Stimulated activated naive CD8-positive, alpha-beta T cell treated with anti-CD3 and anti-CD28 coated beads, Interleukin-15, Interleukin-2, amounts not matched to agents 100 U/mL and 50 U/mL, for 24 hours (primary cell): ENCODE data around the gene SCTR.

Experiments used
- ATAC-seq: fragments of 150-1000 bp; cut with Tn5 transposase; one replicate; pipeline ENCODE4 v1.10.0; 2021
- DNase-seq: peaks from one replicate; pipeline ENCODE4 v3.0.0; 2021

SCTR gene

DNA sequence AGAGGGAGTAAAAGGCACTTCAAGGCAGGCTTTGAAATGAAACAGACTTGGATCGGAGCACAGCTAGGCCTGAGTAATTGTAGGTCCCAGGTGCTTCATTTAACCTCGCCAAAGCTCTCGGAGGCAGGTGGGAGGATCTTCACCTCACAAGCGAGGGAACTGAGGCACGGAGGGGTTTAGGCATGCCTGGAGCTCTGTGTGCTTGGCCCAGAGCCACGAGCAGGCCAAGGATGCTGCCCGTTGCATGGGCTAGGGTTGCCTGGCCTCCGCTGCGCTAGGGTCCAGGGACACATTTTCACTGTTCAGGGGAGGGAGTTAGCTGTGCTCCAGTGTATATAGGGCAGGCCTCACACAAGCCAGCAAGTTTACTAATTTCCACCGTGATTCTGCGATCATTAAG is 81.4 kb downstream of the SCTR start:
- ATAC-seq: no peak
- DNase-seq: no peak

GRCh38 chr2:119442226-119442619 is 82.1 kb downstream of the SCTR start:
- DNase-seq (no peak), ATAC-seq (no peak)

GRCh38 chr2:119441376-119442225 is 82.7 kb downstream of the SCTR start:
- ATAC-seq (no peak), DNase-seq (no peak)

GRCh38 chr2:119440873-119441272 is 83.4 kb downstream of the SCTR start:
- ATAC-seq: no peak

GRCh38 chr2:119440501-119440870 is 83.8 kb downstream of the SCTR start:
- ATAC-seq (no peak), DNase-seq (no peak)

More at GRCh38 chr2:119440873-119441272, 83.4 kb downstream of the SCTR start:
- DNase-seq: no peak

DNA sequence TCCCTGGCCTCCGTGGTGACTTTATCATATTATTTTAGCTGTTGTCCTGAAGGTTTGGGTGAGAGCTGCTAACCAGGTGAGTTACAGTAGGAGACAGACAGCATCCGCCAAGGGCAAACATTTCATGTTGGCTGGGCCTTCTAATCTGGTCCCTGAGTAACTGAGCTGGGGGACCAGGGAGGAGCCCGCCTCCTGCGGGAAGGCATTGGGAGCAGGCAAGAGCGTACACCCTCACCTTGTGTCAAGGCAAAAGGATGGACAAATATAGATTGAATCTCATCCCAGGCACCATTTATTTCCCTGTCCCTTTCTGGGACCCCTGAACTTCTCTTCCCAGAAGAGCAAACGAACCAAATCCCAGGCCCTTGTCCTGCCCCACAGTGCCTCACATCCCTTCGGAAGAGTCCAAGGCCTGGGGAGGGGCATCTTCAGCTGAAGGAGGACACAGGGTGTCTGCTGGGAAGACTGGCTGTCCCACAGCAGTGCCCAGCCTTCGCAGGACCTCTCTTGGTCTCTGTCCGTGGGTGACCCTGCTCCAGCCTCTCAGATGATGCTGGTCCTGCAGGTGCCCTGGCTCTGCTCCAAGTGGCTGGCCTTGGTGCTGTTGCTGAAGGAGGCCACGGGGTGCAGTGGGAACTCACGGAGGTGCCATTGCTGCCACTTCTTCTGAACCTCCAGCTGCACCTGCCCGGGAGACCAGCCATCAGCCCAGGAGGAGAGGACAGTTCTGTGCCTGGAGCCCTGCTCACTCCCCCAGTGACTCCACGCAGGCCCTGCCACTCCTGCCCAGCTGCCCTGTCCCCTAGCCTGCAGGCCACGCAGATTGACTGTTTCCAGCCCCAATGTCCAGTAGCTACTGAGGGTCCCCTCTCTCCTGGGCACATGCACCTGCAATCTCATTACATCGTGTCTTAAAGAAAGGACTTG is 84.4 kb downstream of the SCTR start:
- ATAC-seq: no peak
- no peak for DNase-seq

DNA sequence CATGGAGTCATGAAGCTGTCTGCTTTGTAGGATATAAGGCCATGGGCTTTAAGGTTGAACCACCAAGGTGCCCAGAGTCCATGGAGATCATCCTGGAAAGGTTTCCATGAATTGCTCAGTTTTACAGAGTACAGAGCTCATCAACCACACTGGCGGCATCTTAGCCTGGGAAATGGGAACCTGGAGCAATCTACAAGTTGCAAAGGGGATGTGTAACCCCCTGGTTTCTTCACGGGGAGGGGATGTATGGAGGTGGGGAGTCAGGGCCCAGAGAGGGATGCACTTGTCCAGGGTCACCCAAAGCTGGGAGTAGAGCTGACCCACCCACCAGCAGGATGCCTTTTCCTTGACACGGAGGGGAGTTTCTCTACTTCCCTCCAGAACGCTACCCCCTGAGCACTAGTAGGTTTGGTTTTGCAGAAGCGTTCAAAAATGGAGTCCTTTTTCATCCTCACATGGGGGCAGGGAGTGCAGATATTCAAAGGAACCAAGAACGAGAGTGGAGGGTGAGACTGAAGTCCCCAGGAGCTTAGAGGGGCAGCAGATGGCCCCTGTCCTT is 85.5 kb downstream of the SCTR start:
- ATAC-seq: no peak
- DNase-seq: no peak

DNA sequence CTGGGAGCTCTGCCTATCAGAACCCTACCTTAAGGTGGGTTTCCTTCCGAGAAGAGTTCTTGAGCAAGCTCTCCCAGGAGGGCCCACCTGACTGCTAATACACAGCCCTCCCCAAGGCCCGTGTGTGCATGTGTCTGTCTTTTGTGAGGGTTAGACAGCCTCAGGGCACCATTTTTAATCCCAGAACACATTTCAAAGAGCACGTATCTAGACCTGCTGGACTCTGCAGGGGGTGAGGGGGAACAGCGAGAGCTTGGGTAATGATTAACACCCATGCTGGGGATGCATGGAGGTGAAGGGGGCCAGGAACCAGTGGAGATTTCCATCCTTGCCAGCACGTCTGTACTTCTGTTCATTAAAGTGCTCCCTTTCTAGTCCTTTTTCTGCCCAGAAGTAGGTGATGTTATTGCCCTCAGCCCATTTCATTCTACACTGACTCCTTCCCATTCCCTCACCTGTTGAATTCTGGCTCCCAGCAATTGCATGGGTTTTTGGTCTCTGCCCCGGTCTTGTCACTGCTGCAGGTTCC is 86.1 kb downstream of the SCTR start:
- no peak for ATAC-seq
- no peak for DNase-seq

DNA sequence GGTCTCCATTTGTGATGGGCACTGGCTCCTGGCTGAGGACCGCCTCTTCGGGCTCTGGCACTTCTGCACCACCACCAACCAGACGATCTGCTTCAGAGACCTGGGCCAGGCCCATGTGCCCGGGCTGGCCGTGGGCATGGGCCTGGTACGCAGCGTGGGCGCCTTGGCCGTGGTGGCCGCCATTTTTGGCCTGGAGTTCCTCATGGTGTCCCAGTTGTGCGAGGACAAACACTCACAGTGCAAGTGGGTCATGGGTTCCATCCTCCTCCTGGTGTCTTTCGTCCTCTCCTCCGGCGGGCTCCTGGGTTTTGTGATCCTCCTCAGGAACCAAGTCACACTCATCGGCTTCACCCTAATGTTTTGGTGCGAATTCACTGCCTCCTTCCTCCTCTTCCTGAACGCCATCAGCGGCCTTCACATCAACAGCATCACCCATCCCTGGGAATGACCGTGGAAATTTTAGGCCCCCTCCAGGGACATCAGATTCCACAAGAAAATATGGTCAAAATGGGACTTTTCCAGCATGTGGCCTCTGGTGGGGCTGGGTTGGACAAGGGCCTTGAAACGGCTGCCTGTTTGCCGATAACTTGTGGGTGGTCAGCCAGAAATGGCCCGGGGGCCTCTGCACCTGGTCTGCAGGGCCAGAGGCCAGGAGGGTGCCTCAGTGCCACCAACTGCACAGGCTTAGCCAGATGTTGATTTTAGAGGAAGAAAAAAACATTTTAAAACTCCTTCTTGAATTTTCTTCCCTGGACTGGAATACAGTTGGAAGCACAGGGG is 87.1 kb downstream of the SCTR start:
- DNase-seq (no peak), ATAC-seq (no peak)

DNA sequence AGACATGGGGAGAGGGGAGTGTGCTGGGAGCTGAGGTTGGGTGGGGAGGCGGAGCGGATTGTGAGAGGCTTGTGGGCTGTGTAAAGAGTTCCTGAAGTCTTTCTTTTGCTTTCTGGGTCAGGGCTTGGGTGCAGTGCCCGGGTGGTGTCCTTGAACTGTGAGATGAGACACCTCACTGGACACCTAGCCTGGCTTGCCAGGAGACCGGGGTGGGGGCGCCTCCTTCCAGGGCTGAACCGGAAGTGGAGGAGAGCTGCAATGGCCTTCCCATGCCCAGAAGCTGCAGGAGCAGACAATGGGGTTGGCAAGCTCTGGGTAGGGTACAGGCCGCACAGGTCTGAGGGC is 88.4 kb downstream of the SCTR start:
- DNase-seq: no peak
- no peak for ATAC-seq

DNA sequence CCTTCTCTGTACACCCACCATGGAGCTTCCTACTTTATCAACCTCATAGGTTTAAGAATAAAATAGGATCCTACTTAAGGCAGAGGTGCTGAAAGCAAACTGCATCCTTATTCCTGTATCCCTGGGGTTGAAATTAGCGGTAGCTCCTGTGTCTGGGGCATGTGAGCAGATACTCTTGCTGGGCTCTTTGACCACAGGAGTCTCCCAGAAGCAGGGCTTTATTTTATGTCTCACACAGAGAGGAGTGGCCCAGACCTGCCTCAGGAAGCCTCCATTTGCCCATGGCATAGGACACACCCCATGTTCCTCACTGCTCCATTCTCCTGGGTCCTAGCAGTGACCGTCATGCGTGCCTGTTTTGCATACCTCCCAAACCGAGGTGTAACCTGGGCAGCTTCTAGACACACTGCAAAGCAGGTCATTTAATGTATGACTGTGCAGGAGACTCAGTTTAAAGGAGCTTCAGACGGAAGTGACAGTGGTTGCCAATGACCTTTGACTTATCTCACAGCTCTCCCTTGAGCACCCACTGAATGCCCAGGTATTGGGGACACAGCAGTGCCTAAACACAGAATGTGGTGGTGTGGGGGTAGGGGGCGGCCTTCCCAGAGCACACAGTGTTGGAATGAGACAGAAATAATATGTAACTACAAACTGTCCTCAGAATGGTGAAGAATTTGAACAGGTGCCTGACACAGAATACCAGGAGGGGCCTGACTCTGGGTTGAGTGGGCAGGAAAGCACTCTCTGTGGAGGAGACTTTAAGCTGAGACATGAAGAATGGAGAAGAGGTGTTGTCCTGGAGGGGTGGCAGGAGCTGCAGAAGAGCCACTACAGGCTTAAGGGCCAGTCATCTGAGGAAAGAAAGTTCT is 89.0 kb downstream of the SCTR start:
- DNase-seq (no peak), ATAC-seq (no peak)

DNA sequence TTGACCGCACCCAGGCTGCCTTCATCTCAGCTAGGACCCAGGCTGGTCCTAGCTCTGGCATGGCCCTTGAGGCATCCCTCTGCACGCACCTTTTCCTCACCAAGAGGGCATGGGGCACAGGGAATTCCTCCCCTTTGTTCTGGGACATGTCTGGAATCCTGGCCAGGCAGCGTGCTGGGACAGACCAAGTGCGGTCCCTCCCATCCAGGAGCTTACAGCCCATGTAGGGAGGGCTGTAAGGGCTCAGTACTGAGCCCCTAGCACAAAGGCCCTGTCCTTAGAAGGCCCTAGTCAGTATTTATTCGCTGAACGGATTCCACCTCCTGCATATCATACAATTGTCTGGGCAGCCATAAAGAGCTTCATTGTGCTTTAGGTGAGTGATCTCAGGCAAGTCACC is 89.6 kb downstream of the SCTR start:
- ATAC-seq (no peak), DNase-seq (no peak)

- DNase-seq (no peak), ATAC-seq (no peak)
Measured at GRCh38 chr2:119433636-119434327, 90.5 kb downstream of the SCTR start.

GRCh38 chr2:119432851-119433522 is 91.3 kb downstream of the SCTR start:
- ATAC-seq (no peak), DNase-seq (no peak)

DNA sequence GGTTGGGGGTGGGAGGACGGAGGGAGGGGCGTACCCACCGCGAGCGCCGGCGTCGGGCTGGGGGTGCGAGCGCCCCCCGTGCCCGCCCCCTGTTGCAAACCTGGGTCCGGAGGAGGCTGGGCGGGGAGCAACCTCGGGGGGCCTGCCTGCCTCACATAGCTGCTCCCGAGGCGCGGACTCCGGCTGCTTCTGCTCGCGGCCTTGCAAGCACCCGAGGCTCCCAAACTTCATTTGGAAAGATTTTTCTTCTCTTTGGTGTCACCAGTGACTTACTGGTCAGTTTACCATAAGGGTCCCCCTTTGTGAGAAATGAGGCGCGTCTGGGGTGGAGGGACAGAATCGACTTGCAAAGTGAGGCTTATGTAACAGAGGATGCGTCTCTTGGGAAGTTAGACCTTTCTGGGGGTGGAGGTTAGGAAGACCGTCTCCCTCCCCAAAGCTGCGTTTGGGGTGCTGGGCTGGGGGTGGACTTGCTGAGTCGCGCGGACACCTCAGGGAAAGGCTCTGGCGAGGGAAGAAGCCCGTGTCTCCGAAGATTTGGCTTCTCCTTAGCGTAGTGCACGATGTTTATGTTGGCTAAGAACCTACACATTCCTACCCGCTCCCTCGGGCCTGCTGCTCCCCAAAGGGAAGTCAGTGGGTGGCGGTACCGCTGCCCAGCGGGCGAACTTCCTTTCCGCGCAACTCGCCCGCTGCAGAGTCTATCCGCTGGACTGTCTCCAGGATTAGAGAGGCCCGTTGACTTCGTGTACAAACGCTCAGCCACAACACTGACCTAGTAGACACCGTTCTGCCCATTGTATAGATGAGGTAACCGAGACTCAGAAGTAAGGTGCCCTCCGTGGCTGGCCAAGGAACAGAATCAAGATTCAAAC is 92.1 kb downstream of the SCTR start:
- no peak for ATAC-seq

GRCh38 chr2:119431155-119431975 is 92.9 kb downstream of the SCTR start, which contains the start of gene TMEM37:
Gene TMEM37, plus strand, starts transcription at chr2:119431854. Its CDS starts 50 bp downstream, at chr2:119431904.
- DNase-seq (peak; percentile 30), ATAC-seq (peak; percentile 45)

More for the DNA sequence above, 92.1 kb downstream of the SCTR start:
- DNase-seq: no peak

- ATAC-seq: no peak
- DNase-seq: no peak
Measured at GRCh38 chr2:119430023-119430498, 94.2 kb downstream of the SCTR start.
